BLaER1 (cell line): ENCODE measurements around the gene NRG3.

Source experiments
- H3K27ac ChIP-seq: shearing (Covaris generic); formaldehyde crosslinking; 2 replicates; pipeline ENCODE4 v1.8.1; 2022
- H3K27me3 ChIP-seq: shearing (Covaris generic); formaldehyde crosslinking; 2 replicates; pipeline ENCODE4 v1.8.1; 2022
- H3K36me3 ChIP-seq: shearing (Covaris generic); formaldehyde crosslinking; 2 replicates; pipeline ENCODE4 v1.8.1; 2022
- H3K4me1 ChIP-seq: shearing (Covaris generic); formaldehyde crosslinking; 2 replicates; pipeline ENCODE4 v1.8.1; 2022
- H3K4me2 ChIP-seq: shearing (Covaris generic); formaldehyde crosslinking; 2 replicates; pipeline ENCODE4 v1.8.1; 2022
- H3K4me3 ChIP-seq: shearing (Covaris generic); formaldehyde crosslinking; 2 replicates; pipeline ENCODE4 v1.8.1; 2022
- H3K9ac ChIP-seq: shearing (Covaris generic); formaldehyde crosslinking; 2 replicates; pipeline ENCODE4 v1.8.1; 2022
- H3K9me3 ChIP-seq: shearing (Covaris generic); formaldehyde crosslinking; 2 replicates; pipeline ENCODE4 v1.8.1; 2022
- H4K20me1 ChIP-seq: shearing (Covaris generic); formaldehyde crosslinking; 2 replicates; pipeline ENCODE4 v1.8.1; 2022
- Cebpa-rat ChIP-seq: shearing (Covaris generic); IDR thresholded peaks from 2 replicates; pipeline ENCODE4 v1.8.1; 2022

Gene NRG3

GRCh38 chr10:82394987-82395386 is 520.0 kb downstream of the NRG3 start:
- Histone ChIP-seq H3K4me2 (peak overlapping the region; percentile 77), H3K4me3 (no peak overlapping the region), H3K9ac (no peak overlapping the region), H4K20me1 (no peaks in the 10 kb centered on the region), H3K36me3 (no peaks in the 10 kb centered on the region; the same call in 1 of the 2 replicates), H3K27ac (peak overlapping the region; percentile 72), H3K9me3 (no peaks in the 10 kb centered on the region), H3K27me3 (no peaks in the 10 kb centered on the region), H3K4me1 (peaks cover 85% of the 10 kb centered on the region)
- TF ChIP-seq Cebpa-rat, result no peak

GRCh38 chr10:82396886-82397285 is 521.9 kb downstream of the NRG3 start:
- no peak for TF ChIP-seq Cebpa-rat
- no peaks in the 10 kb centered on the region; the same call in 1 of the 2 replicates for H3K36me3 ChIP-seq
- H3K9me3 ChIP-seq, result no peaks in the 10 kb centered on the region
- H3K27me3 ChIP-seq, result no peaks in the 10 kb centered on the region
- peaks cover 67% of the 10 kb centered on the region for H3K4me1 ChIP-seq
- H3K9ac ChIP-seq, result 0 out of 2 replicates have a peak overlapping the region, but pooled peaks have one; percentile 8
- peak overlapping the region; percentile 66 for H3K27ac ChIP-seq
- no peaks in the 10 kb centered on the region for H4K20me1 ChIP-seq
- peak overlapping the region; percentile 54 for H3K4me2 ChIP-seq
- no peak overlapping the region for H3K4me3 ChIP-seq

GRCh38 chr10:82397854-82398253 is 522.9 kb downstream of the NRG3 start:
- H4K20me1 ChIP-seq, result no peaks in the 10 kb centered on the region
- H3K27me3 ChIP-seq, result no peaks in the 10 kb centered on the region
- no peak overlapping the region for H3K4me3 ChIP-seq
- H3K9me3 ChIP-seq, result no peaks in the 10 kb centered on the region
- H3K36me3 ChIP-seq, result no peaks in the 10 kb centered on the region; the same call in 1 of the 2 replicates
- H3K27ac ChIP-seq, result peak overlapping the region; percentile 66
- no peak for TF ChIP-seq Cebpa-rat
- H3K4me1 ChIP-seq, result peaks cover 67% of the 10 kb centered on the region
- H3K9ac ChIP-seq, result no peak overlapping the region
- peak overlapping the region; percentile 54; the same call in 1 of the 2 replicates for H3K4me2 ChIP-seq

- Histone ChIP-seq H3K4me3 (no peak overlapping the region), H4K20me1 (no peaks in the 10 kb centered on the region), H3K9me3 (no peaks in the 10 kb centered on the region), H3K36me3 (no peaks in the 10 kb centered on the region; the same call in 1 of the 2 replicates), H3K9ac (no peak overlapping the region), H3K4me1 (peaks cover 67% of the 10 kb centered on the region), H3K4me2 (no peak overlapping the region), H3K27me3 (no peaks in the 10 kb centered on the region), H3K27ac (peak overlapping the region; percentile 49; the same call in 1 of the 2 replicates)
- TF ChIP-seq Cebpa-rat, result no peak
These were observed 524.9 kb downstream of the NRG3 start for GRCh38 chr10:82399850-82400249.

- no peaks in the 10 kb centered on the region for H4K20me1 ChIP-seq
- peak overlapping the region; percentile 49; the same call in 1 of the 2 replicates for H3K27ac ChIP-seq
- H3K4me1 ChIP-seq, result peaks cover 67% of the 10 kb centered on the region
- no peak for TF ChIP-seq Cebpa-rat
- H3K27me3 ChIP-seq, result no peaks in the 10 kb centered on the region
- H3K4me2 ChIP-seq, result no peak overlapping the region
- no peaks in the 10 kb centered on the region for H3K9me3 ChIP-seq
- H3K4me3 ChIP-seq, result no peak overlapping the region
- no peak overlapping the region for H3K9ac ChIP-seq
- H3K36me3 ChIP-seq, result no peaks in the 10 kb centered on the region; the same call in 1 of the 2 replicates
These were observed 525.8 kb downstream of the NRG3 start for GRCh38 chr10:82400841-82401240.

GRCh38 chr10:82402906-82403401 is 528.0 kb downstream of the NRG3 start:
- Histone ChIP-seq H3K4me1 (peaks cover 67% of the 10 kb centered on the region), H3K9ac (no peak overlapping the region), H4K20me1 (no peaks in the 10 kb centered on the region)

GRCh38 chr10:82409671-82410070 is 534.7 kb downstream of the NRG3 start:
- Histone ChIP-seq H3K27me3 (no peaks in the 10 kb centered on the region), H3K27ac (peak overlapping the region; percentile 94), H3K9ac (peak overlapping the region; percentile 72), H3K4me1 (peaks cover 94% of the 10 kb centered on the region), H3K4me2 (peak overlapping the region; percentile 73), H4K20me1 (no peaks in the 10 kb centered on the region), H3K36me3 (peaks cover 18% of the 10 kb centered on the region; the same call in 1 of the 2 replicates), H3K9me3 (peaks cover 25% of the 10 kb centered on the region), H3K4me3 (no peak overlapping the region; the same call in 1 of the 2 replicates)
- TF ChIP-seq Cebpa-rat, result peak; percentile 77

More at GRCh38 chr10:82402906-82403401, 528.0 kb downstream of the NRG3 start:
- no peak overlapping the region for H3K4me3 ChIP-seq
- peak overlapping the region; percentile 46 for H3K4me2 ChIP-seq
- H3K27ac ChIP-seq, result peak overlapping the region; percentile 94
- no peaks in the 10 kb centered on the region; the same call in 1 of the 2 replicates for H3K36me3 ChIP-seq
- H3K27me3 ChIP-seq, result no peaks in the 10 kb centered on the region
- no peak for TF ChIP-seq Cebpa-rat
- no peaks in the 10 kb centered on the region for H3K9me3 ChIP-seq

- peaks cover 19% of the 10 kb centered on the region; the same call in 1 of the 2 replicates for H3K36me3 ChIP-seq
- peak overlapping the region; percentile 94 for H3K27ac ChIP-seq
- no peaks in the 10 kb centered on the region for H4K20me1 ChIP-seq
- no peaks in the 10 kb centered on the region for H3K27me3 ChIP-seq
- peaks cover 83% of the 10 kb centered on the region for H3K4me1 ChIP-seq
- H3K9me3 ChIP-seq, result peaks cover 37% of the 10 kb centered on the region
- H3K9ac ChIP-seq, result peak overlapping the region; percentile 62
- H3K4me2 ChIP-seq, result peak overlapping the region; percentile 73
- H3K4me3 ChIP-seq, result no peak overlapping the region
- TF ChIP-seq Cebpa-rat, result no peak
These were observed 536.4 kb downstream of the NRG3 start for GRCh38 chr10:82411416-82411815.

- Histone ChIP-seq H3K27ac (no peak overlapping the region), H3K36me3 (peaks cover 7% of the 10 kb centered on the region), H3K4me1 (peaks cover 9% of the 10 kb centered on the region; the same call in 1 of the 2 replicates), H3K4me2 (no peak overlapping the region), H3K9ac (no peak overlapping the region), H3K27me3 (no peaks in the 10 kb centered on the region), H4K20me1 (no peaks in the 10 kb centered on the region), H3K9me3 (peaks cover 33% of the 10 kb centered on the region), H3K4me3 (no peak overlapping the region)
- no peak for TF ChIP-seq Cebpa-rat
These were observed 545.0 kb downstream of the NRG3 start for GRCh38 chr10:82420001-82420400.

- Histone ChIP-seq H4K20me1 (no peaks in the 10 kb centered on the region), H3K27me3 (no peaks in the 10 kb centered on the region), H3K4me3 (no peak overlapping the region), H3K4me1 (no peaks in the 10 kb centered on the region), H3K4me2 (no peak overlapping the region), H3K9me3 (peaks cover 67% of the 10 kb centered on the region), H3K9ac (no peak overlapping the region), H3K27ac (no peak overlapping the region), H3K36me3 (peaks cover 14% of the 10 kb centered on the region; the same call in 1 of the 2 replicates)
- TF ChIP-seq Cebpa-rat, result no peak
These were observed 554.3 kb downstream of the NRG3 start for GRCh38 chr10:82429302-82429701.
